GM18868 (cell line): ENCODE results near the gene FBRSL1.
"Not testable (repeated sequence)": the region's sequence is repeated elsewhere in the genome, so short reads cannot be mapped to it uniquely, and the experiment has no call there.

Source experiments
- ATAC-seq: cut with Tn5 transposase; IDR thresholded peaks from one replicate; pipeline ENCODE4 v1.9.1; 2021; ENCODE audit warnings: mild to moderate bottlenecking, moderate library complexity; ENCODE audit not compliant: unreplicated experiment

The FBRSL1 gene

DNA sequence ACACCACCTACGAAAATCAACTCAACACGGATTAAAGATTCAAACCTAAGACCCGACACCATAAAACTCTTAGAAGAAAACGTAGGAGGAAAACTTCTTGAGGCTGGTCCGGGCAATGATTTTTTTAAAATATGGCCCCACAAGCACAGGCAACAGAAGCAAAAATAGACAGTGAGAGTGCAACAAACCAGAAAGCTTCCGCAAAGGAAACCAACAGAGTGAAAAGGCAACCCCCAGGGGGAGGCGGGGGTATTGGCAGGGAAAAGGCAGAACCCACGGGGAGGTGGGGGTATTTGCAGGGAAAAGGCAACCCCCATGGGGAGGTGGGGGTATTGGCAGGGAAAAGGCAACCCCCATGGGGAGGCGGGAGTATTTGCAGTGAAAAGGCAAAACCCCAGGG is 20.5 kb upstream of the FBRSL1 start:
- ATAC-seq: no peak

GRCh38 chr12:132470397-132470796 is 19.6 kb upstream of the FBRSL1 start:
- ATAC-seq: no peak

GRCh38 chr12:132471011-132471857 is 18.7 kb upstream of the FBRSL1 start:
- peak; percentile 69 for ATAC-seq

- no peak for ATAC-seq
These were observed 18.1 kb upstream of the FBRSL1 start for GRCh38 chr12:132471858-132472255.

DNA sequence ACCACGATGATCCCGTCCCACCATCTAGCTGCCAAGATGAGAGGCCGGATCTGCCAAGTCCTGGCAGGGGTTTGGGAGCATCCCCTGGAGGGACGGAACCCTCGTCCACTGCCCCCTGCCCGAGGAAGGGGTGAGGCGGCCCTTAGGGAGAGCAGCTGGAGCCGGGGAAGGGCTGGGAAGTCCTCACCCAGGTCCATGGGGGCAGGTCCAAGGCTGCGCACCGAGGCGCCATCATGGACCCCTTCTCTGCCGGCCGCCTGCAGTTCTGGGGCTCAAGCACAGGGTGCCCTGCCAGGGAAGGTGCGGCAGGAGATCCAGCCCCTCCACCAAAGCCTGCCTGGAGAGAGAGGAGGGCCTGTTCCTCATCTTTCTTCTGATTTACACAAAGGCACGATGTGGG is 17.6 kb upstream of the FBRSL1 start:
- ATAC-seq: no peak

DNA sequence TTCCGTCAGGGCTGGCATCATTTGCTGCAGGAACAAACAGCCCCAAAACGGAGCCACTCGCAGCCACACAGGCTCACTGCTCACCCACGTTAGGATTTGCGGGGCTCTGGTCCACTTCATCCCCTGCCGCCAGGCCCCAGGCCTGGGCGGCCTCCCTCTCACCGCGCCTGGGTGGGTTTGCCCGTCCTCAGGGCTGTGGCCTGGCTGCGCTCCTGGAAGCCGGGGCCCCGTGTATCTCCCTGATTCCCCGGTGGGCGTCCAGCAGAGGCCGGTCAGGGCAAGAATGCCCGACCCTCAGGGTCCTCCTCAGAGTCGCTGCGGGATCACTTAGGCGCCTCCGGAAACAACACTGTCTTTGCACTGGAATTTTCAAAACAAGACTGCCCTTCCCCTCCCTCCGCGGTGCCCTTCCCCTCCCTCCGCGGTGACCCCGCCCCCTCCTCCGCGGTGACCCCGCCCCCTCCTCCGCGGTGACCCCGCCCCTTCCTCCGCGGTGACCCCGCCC is 15.7 kb upstream of the FBRSL1 start:
- no peak for ATAC-seq

GRCh38 chr12:132474799-132475303 is 15.1 kb upstream of the FBRSL1 start:
- ATAC-seq: not testable (repeated sequence)

GRCh38 chr12:132475304-132476037 is 14.5 kb upstream of the FBRSL1 start:
- ATAC-seq: no peak

DNA sequence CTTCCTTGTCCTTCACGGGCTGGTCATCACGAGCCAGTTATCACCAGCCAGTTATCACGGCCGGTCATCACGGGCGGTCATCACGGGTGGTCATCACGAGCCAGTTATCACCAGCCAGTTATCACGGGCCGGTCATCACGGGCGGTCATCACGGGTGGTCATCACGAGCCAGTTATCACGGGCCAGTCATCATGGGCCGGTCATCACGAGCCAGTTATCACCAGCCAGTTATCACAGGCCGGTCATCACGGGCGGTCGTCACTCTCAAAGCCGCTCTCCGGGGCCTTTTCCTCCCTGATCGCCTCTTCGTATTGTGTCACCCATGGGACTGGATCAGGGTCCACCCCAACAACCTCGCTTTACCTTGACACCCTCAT is 13.9 kb upstream of the FBRSL1 start:
- ATAC-seq: no peak

GRCh38 chr12:132476421-132476820 is 13.5 kb upstream of the FBRSL1 start:
- no peak for ATAC-seq

GRCh38 chr12:132477017-132477702 is 12.8 kb upstream of the FBRSL1 start:
- ATAC-seq: no peak

DNA sequence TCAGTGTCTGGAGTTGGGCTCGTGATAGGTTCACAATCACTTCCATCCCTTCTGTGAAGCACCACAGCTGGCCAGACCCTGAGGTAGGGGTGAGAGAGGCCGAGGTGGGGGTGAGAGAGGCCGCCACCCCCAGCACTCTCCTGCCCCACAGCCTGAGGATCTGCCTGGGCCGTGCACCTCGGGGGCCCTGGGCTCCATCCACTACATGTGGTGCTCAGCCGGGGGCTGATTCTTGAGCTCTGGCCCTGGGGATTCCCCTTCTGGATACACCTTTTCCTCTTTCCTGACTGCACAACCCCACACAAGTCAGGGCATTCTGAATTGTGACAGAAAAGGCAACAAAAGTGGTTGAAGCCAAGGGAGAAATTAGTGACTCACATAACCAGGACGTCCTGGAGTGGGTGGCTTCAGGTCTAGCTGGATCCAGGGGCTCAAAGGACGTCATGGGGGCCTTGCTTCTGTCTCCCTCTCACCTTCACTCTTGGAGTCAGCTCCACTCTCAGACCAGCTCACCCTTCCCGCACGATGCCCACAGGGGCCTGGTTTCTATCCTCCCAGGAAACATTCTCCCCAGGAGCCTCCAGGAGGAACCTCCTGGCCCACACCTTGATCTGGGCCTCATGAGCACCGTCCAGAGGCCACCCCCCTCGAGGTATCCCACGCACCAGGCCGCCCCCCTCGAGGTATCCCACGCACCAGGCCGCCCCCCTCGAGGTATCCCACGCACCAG is 12.1 kb upstream of the FBRSL1 start:
- no peak for ATAC-seq

DNA sequence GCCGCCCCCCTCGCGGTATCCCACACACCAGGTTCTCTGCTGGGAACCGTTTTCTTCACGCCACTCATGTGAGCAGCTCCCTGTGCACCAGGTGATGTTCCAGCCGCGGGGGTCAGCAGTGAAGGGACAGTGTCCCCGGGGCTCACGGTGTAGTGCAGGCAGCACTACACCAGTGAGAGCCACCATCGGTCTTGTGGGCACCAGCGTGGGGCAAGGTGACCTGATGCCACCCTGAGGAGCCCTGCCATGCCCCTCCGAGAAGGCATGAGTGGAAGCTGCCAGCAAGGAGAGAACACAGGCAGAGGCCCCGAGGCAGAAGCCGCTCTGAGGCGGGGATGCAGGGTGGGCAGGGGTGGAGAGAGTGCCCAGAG is 11.5 kb upstream of the FBRSL1 start:
- ATAC-seq: no peak

DNA sequence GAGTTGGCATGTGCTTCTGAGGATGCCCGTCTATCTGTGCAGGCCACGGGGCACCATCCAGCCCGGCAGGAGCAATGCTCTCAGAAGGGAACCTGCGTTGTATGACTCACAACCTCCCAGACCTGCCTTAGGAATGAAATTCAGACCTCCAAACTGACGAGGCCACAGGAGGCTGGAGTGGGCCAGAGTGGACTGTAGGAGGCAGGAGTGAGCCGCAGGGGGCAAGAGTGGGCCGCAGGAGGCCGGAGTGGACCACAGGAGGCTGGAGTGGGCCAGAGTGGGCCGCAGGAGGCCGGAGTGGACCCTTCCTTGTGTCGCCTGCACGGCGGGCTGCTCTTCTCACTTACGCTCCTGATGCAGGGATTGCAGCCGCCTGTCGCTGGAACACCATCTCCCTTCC is 11.1 kb upstream of the FBRSL1 start:
- no peak for ATAC-seq

DNA sequence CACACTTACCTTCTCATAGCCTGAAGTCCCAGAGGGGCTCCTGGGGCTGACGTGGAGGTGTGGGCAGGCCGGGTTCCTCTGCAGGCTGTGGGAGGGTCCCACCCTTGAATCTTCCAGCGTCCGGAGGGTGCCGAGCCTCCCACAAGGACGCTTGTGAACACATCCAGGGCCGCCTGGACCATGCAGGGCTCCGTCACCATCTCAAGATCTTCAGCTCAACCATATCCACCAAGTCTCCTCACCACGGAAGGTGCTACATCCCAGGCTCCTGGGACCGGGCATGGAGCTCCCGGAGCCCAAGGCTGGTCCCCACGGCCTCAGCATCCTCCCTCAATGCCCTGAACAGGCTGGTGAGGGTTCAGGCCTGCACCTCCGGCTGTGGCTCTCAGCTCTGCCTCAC is 10.7 kb upstream of the FBRSL1 start:
- no peak for ATAC-seq

DNA sequence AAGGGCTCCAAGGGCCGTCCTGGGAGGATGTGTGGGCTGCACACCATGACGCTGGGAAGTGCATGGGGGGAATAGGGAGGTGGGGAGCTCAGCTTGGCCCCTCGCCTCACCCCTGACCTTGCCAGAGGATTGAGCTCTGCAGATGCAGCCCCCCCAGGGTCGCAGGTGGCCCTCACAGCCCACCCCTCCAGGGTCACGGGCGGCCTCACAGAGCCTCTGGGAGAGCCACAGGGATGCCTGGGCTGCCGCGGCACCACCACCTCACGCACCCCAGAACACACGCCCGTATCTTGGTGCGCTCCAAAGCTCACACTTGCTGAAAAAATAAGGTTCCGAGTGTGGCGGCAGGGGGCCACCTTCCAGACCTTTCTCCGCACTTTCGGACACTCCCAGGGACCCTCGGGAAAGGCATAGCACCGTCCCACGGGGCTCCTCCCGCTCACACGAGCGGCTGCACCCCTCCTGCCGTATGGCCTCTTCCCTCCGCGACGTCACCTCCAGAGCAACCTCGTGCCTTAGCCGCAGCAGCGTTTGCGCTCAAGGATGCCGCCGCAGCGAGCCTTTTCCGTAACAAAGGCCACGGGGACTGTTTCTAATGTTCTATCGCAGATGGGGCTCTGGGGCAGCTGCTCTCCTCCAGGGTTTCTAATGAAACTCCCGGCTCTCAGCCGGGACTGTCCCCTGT is 9.9 kb upstream of the FBRSL1 start:
- ATAC-seq: no peak

DNA sequence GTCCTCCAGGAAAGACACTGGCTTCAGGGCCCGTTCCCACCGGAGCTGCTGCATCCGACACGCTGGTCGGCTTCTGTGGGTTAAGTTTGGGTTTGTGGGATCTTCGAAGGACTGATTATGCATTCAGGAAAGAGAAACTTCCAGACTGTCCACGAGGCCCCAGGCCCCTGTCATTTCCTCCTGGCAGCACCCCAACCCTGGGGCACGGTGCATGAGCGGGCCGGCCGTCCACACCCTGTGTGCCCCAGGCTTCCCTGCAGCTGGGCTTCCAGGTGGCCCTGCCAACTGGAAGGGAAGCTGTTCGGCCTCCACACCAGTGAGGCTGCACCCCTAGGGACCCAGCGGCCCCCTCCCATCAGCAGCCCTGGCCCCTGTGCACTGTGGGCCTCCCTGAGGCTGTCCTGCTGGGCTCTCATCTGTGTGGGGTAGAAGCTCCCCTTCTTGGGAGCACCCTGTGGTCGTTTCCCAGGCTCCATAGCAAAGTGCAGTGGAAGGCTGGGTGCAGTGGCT is 9.3 kb upstream of the FBRSL1 start:
- ATAC-seq: no peak

DNA sequence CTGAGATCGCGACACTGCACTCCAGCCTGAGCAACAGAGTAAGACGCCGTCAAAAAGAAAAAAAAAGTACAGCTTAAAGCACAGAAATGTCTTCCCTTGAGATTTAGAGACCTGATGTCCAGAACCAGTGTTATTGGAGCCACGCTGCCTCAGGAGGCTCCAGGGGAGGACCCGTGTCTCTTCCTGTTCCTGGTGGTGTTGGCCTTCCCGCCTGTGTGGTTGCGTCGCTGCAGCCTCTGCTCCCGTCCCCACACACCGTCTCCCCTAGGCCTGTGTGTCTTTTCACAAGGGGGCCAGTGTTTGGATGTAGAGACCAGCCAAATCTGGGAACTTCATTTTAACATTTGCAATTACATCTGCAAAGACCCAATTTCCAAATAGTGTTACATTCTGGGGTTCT is 8.6 kb upstream of the FBRSL1 start:
- no peak for ATAC-seq

DNA sequence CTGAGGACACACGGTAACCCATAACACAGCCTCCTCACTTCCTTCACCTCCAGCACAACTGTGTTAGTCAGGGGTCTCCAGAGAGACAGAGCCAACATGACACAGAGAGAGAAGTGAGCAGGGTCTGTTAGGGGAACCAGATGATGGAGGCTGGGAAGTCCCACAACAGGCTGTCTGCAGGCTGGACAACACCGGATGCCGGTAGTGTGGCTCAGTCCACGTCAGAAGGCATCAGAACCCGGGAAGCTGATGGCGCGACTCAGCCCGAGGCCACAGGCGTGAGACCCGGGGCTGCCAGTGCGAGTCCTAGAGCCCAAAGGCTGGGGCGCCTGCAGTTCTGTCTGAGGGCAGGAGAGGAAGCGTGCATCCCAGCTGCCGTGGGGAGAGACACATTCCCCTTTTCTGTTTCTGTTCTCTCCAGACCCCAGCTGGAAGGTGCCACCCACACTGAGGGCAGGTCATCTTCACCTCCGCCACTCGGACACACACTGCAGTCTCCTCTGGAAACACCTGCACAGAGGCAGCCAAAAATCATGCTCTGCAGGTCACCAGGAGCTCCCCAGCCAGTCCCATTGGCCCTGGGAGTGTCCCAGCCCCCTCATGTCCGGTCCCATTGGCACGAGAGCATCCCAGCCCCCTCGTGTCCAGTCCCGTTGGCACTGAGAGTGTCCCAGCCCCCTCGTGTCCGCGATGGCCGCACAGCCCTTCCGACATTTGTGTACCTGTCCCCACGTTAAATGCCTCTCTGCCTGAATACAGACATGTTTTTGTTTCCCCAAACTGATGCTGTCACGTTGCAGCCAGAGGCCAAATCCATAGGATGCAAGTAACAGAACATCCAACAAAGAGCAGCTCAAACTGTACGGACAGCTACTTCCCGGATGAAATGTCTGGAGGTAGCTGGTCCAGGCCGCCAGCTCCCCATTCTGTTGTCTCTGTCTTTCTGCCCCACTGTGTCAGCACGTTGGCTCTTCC is 7.9 kb upstream of the FBRSL1 start:
- ATAC-seq: no peak
